B cell (primary cell): ENCODE results near the gene IPO4. TPM values are rescaled to one million over a fixed set of nuclear protein-coding genes. Genes with fewer than 3 reads are reported as not detected.
A peak's percentile ranks its signal among the peaks of the same experiment; 100 is the strongest.

Source experiments
- ATAC-seq: fragments of 200-7000 bp; cut with Tn5 transposase; one replicate; pipeline ENCODE4 v1.10.0; 2021; ENCODE audit warnings: low read depth, mild to moderate bottlenecking, moderate number of reproducible peaks, moderate library complexity
- CTCF ChIA-PET: fragments of 350-600 bp; sonication (Branson Sonifier 250); formaldehyde crosslinking; loops from one replicate; lab custom pipeline; 2021; ENCODE audit warnings: antibody characterized with exemption, inconsistent platforms; lab: Charles Lee
- POLR2A ChIA-PET: fragments of 350-600 bp; sonication (Branson Sonifier 250); formaldehyde crosslinking; loops from one replicate; lab custom pipeline; 2021; ENCODE audit warnings: antibody characterized with exemption; lab: Charles Lee
- DNase-seq: peaks from one replicate; pipeline ENCODE4 v3.0.0; 2013
- H2AFZ ChIP-seq: 2 replicates; pipeline ENCODE4 v1.6.1; 2012; ENCODE audit warnings: mild to moderate bottlenecking, low read depth, low read length; ENCODE audit not compliant: insufficient read depth, poor library complexity, severe bottlenecking
- H3K27ac ChIP-seq, 2 donors: 1 replicate in 1 of 2; 2 replicates in 1 of 2; pipeline ENCODE4 v1.5.1; 2012 to 2013; ENCODE audit warnings: low read length in 2 of 2, mild to moderate bottlenecking in 2 of 2, moderate library complexity in 1 of 2
- H3K27me3 ChIP-seq, 4 experiments: fragments of 200-600 bp in 1 of 4; sonication (generic) in 1 of 4; replicated peaks in 1 of 4; 1 replicate in 2 of 4; 2 replicates in 2 of 4; pipeline versions ENCODE4 v1.6.1 to v1.7.0; 2013 to 2016; ENCODE audit warnings: low read length in 3 of 4, mild to moderate bottlenecking in 2 of 4, mixed read lengths in 1 of 4, moderate library complexity in 1 of 4; ENCODE audit not compliant: insufficient read depth in 4 of 4, control insufficient read depth in 3 of 4; ENCODE audit errors: control extremely low read depth in 1 of 4
- H3K36me3 ChIP-seq, 2 experiments: replicated peaks in 1 of 2; 1 replicate in 1 of 2; 2 replicates in 1 of 2; pipeline versions ENCODE4 v1.6.1 to v1.7.1; 2013; ENCODE audit warnings: low read length in 1 of 2; ENCODE audit not compliant: insufficient read depth in 2 of 2, control insufficient read depth in 1 of 2; ENCODE audit errors: control extremely low read depth in 1 of 2, extremely low read depth in 1 of 2
- H3K4me1 ChIP-seq, 2 donors: fragments of 200-600 bp in 1 of 2; sonication (generic) in 1 of 2; 1 replicate in 1 of 2; 2 replicates in 1 of 2; pipeline versions ENCODE4 v1.5.1 to v1.6.1; 2013 to 2017; ENCODE audit warnings: low read length in 2 of 2; ENCODE audit not compliant: control insufficient read depth in 2 of 2, insufficient read depth in 2 of 2
- H3K4me2 ChIP-seq: replicated peaks from 2 replicates; pipeline ENCODE3; 2012; ENCODE audit warnings: mild to moderate bottlenecking, low read depth, low read length; ENCODE audit not compliant: poor library complexity, severe bottlenecking
- H3K4me3 ChIP-seq, 5 experiments: fragments of 200-600 bp in 1 of 5; sonication (generic) in 1 of 5; 1 replicate in 3 of 5; 2 replicates in 2 of 5; pipeline versions ENCODE4 v1.5.1 to v1.7.0; 2011 to 2016; ENCODE audit warnings: low read length in 4 of 5, mild to moderate bottlenecking in 4 of 5, low read depth in 2 of 5, control low read depth in 1 of 5, moderate library complexity in 1 of 5; ENCODE audit not compliant: insufficient read depth in 1 of 5; ENCODE audit errors: control extremely low read depth in 1 of 5, extremely low read depth in 1 of 5
- H3K79me2 ChIP-seq: fragments of 200-600 bp; sonication (generic); one replicate; pipeline ENCODE4 v1.6.0; 2016; ENCODE audit warnings: low read length; ENCODE audit not compliant: control insufficient read depth, insufficient read depth
- H3K9ac ChIP-seq: fragments of 200-600 bp; sonication (generic); 2 replicates; pipeline ENCODE4 v1.6.1; 2017; ENCODE audit warnings: mild to moderate bottlenecking, low read length, moderate library complexity
- H3K9me3 ChIP-seq, 3 donors: one replicate each; pipeline versions ENCODE4 v1.6.1 to v1.7.1; 2013; ENCODE audit warnings: low read length in 2 of 3; ENCODE audit not compliant: control insufficient read depth in 2 of 3, insufficient read depth in 1 of 3; ENCODE audit errors: control extremely low read depth in 1 of 3
- H4K20me1 ChIP-seq: 2 replicates; pipeline ENCODE4 v1.6.0; 2012; ENCODE audit warnings: mild to moderate bottlenecking, low read length; ENCODE audit not compliant: insufficient read depth, control insufficient read depth, poor library complexity, severe bottlenecking
- H3K27ac Mint-ChIP-seq: one replicate; pipeline ENCODE4 v1.8.0; 2021; ENCODE audit warnings: mixed read lengths
- H3K27me3 Mint-ChIP-seq: one replicate; pipeline ENCODE4 v1.8.0; 2021; ENCODE audit warnings: mixed read lengths
- H3K4me1 Mint-ChIP-seq: one replicate; pipeline ENCODE4 v1.8.0; 2021; ENCODE audit warnings: mixed read lengths
- H3K4me3 Mint-ChIP-seq: one replicate; pipeline ENCODE4 v1.8.0; 2021; ENCODE audit warnings: mixed read lengths
- H3K9me3 Mint-ChIP-seq: one replicate; pipeline ENCODE4 v1.8.0; 2022; ENCODE audit warnings: mixed read lengths; ENCODE audit not compliant: insufficient read depth
- EZH2 ChIP-seq: IDR thresholded peaks from 2 replicates; pipeline ENCODE4 v1.6.1; 2012; ENCODE audit warnings: borderline replicate concordance, low read depth, mild to moderate bottlenecking, moderate library complexity, low read length; ENCODE audit not compliant: insufficient read depth, poor library complexity, severe bottlenecking
- WGBS: methylation state at CpG from one replicate; pipeline ENCODE4 v1.1.5; 2013; ENCODE audit warnings: missing lambda C conversion rate; ENCODE audit not compliant: insufficient coverage; 5-methylcytosine and 5-hydroxymethylcytosine counted together
- intact Hi-C: fragments of 100-400 bp; cut with micrococcal nuclease; formaldehyde crosslinking; loops from one replicate; pipeline ENCODE4 v1.10.0; 2022
- polyA plus RNA-seq: library from polyadenylated mRNA; depleted of rRNA; stranded (reverse); fragments of >200 nt; gene quantifications from 2 replicates; pipeline ENCODE4 v1.2.3, GENCODE V29; 2012
- total RNA-seq, 2 donors: library from RNA; stranded (reverse); fragments of 120-200 nt in 1 of 2; gene quantifications; 1 replicate in 1 of 2; 2 replicates in 1 of 2; pipeline versions ENCODE4 v1.2.3 to v1.2.4, GENCODE V29; 2013 to 2022
- TF ChIP-seq, protein P1 (sequence below): fragments of 200-600 bp; IDR thresholded peaks from one replicate; pipeline ENCODE4 v1.8.0; 2022; ENCODE audit warnings: antibody characterized with exemption, mild to moderate bottlenecking

IPO4 gene
- total and polyA plus RNA-seq, 2 donors (not counting 1 experiment from before 2014, with no cell fraction given): 28.3 to 35.0 TPM

DNA sequence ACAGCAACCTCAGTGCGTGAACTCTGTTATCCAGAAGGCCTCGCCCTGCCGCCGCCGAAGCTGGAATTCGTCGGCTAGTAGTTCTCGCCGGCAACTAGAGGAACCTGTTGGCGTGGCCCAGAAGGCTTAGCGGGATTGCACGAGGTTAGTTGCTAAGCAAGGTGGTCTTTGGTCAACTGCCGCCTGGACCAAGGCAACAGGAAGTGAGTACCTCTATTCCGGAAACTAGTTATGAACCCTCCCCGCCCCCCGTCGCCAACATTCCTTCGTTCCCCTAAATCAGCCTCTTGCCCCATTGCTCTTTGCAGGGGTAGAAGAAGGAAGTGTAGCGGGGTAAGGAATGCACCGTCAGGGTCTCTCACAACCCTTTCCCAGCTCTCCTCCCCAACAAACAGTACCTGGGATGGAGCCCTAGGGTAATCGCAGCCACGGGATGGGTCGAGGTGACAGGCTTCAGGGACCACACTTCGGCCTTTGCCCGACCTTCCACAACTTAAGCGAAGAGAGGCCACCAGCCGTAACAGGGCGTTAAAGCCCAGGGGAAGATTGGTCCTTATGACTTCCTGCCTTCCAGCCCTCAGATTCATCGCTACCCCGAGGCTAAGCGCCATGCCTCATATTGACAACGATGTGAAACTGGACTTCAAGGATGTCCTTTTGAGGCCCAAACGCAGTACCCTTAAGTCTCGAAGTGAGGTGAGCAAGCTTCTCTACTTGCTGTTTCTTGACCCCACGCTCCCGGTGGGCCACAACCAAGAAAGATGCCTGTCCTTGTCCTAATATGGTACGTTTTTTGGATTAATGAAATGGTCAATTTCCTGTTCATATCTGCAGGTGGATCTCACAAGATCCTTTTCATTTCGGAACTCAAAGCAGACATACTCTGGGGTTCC is 44.3 kb upstream of the IPO4 start, which contains the start of gene GMPR2:
GMPR2 (plus strand) TSS at position 285 of the 893 bp plus-strand sequence; CDS start at position 610, 325 bp downstream.
- no peaks in the 10 kb centered on the region for H3K27me3 Mint-ChIP-seq
- H3K9me3 ChIP-seq: no peaks in the 10 kb centered on the region
- H3K27ac ChIP-seq: peak within 1 kb of the TSS; percentile 36 to 67
- H3K9ac ChIP-seq: peak within 1 kb of the TSS; percentile 91
- peaks cover 57% of the 10 kb centered on the region for H3K4me1 Mint-ChIP-seq
- H3K4me1 ChIP-seq: peaks cover 18 to 24% of the 10 kb centered on the region in 2 donors
- no peak for TF ChIP-seq EZH2
- TF ChIP-seq, protein P1, sequence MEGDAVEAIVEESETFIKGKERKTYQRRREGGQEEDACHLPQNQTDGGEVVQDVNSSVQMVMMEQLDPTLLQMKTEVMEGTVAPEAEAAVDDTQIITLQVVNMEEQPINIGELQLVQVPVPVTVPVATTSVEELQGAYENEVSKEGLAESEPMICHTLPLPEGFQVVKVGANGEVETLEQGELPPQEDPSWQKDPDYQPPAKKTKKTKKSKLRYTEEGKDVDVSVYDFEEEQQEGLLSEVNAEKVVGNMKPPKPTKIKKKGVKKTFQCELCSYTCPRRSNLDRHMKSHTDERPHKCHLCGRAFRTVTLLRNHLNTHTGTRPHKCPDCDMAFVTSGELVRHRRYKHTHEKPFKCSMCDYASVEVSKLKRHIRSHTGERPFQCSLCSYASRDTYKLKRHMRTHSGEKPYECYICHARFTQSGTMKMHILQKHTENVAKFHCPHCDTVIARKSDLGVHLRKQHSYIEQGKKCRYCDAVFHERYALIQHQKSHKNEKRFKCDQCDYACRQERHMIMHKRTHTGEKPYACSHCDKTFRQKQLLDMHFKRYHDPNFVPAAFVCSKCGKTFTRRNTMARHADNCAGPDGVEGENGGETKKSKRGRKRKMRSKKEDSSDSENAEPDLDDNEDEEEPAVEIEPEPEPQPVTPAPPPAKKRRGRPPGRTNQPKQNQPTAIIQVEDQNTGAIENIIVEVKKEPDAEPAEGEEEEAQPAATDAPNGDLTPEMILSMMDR: no peak
- H3K27me3 ChIP-seq: no peaks in the 10 kb centered on the region
- WGBS: 5% methylated on average over 24 of the region's 38 CpGs
- H3K27ac Mint-ChIP-seq: peak within 1 kb of the TSS; percentile 95
- CTCF ChIA-PET: interaction anchor here (0.7 to 2.3 kb wide), 3 partner anchors 10 to 924 kb away, joined by 3 to 19 read pairs (median 5); partner anchors contain the start of genes MDP1 and TINF2
- POLR2A ChIA-PET: interaction anchor here (0.9 to 3.5 kb wide), 4 partner anchors 10 to 52 kb away, joined by 3 to 13 read pairs (median 10); partner anchors contain the start of genes CHMP4A, MDP1 and TINF2
- peak within 1 kb of the TSS; percentile 90 for H2AFZ ChIP-seq
- peak within 1 kb of the TSS; percentile 83 for H3K4me2 ChIP-seq
- peaks cover 18% of the 10 kb centered on the region for H4K20me1 ChIP-seq
- peaks cover 0 to 32% of the 10 kb centered on the region in 2 experiments for H3K36me3 ChIP-seq
- DNase-seq (no peak), ATAC-seq (peak; percentile 61)
- intact Hi-C loops: loop anchor here (1.0 to 5.0 kb wide), 10 partner anchors 9 to 209 kb away; partner anchors contain the start of genes CHMP4A, DCAF11, DHRS1 and IPO4
- no peaks in the 10 kb centered on the region for H3K9me3 Mint-ChIP-seq
- peak within 1 kb of the TSS; percentile 75 to 100 (median 97) for H3K4me3 ChIP-seq
- peak within 1 kb of the TSS; percentile 96 for H3K4me3 Mint-ChIP-seq
- H3K79me2 ChIP-seq: peaks cover 65% of the 10 kb centered on the region
